CD4-positive, alpha-beta T cell treated with Interleukin-1 beta for 1 hour (primary cell): ENCODE data around the gene PTDSS2.
A peak's percentile ranks its signal among the peaks of the same experiment; 100 is the strongest.
"Not testable (repeated sequence)": the region's sequence is repeated elsewhere in the genome, so short reads cannot be mapped to it uniquely, and the experiment has no call there.

ENCODE experiments used
- DNase-seq, 2 donors: peaks; one replicate each; pipeline ENCODE4 v3.0.0-alpha.2; 2020 to 2022

Gene PTDSS2

GRCh38 chr11:414318-414857 lies 35.7 kb upstream of the PTDSS2 start:
- DNase-seq: no peak

DNA sequence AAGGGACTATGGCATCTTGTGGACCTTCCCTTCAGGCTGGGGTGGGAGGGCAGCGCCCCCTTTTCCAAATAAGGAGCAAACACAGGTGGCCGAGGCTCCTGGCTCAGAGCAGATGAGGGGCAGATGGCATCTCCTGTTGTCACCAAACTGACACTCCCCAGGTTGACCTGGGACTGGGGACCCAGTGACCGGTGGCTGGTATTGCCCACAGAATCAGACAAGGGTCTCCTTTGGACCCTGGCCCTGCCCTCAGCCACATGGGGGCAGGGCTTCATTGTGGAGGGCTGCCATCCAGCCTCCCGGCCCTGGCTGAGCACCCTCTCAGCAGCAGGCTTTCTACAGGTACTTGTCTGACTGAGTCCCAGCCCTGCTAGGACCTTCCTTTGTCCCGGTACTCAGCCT lies 34.4 kb upstream of the PTDSS2 start:
- DNase-seq: no peak

DNA sequence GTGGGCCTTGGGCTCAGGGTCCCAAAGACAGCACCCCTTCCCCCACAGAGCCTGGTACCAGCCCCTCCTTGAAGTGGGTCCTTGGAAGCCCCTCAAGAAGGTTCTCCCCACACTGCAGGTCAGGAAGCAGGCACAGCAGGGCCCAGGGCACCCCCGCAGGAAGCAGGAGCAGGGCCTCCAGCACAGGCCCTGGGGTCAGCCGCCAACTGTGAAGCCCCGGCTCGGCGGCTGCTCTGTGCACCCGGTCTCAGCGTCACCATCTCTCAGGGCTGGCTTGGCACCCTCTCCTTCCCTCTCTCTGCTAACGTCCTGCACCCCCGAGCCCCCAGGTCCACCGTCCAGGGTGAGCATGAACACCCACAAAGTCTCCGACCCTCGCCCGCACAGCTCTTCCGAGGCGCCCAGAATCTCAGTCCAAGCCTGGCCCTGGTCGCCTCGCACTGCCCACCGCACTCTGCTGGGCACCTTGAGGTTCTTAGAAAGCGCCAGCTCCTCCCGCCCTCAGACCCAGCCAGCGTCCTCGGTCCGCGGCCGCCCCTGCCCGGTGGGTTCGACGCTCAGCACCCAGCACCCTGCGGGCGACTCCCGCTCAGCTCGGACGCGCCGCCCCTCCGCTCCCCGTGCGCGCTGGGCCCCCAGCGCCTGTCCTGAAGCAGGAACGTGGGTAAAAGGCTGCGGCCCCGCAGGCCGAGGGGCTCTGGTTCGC lies 33.9 kb upstream of the PTDSS2 start:
- DNase-seq: no peak

DNA sequence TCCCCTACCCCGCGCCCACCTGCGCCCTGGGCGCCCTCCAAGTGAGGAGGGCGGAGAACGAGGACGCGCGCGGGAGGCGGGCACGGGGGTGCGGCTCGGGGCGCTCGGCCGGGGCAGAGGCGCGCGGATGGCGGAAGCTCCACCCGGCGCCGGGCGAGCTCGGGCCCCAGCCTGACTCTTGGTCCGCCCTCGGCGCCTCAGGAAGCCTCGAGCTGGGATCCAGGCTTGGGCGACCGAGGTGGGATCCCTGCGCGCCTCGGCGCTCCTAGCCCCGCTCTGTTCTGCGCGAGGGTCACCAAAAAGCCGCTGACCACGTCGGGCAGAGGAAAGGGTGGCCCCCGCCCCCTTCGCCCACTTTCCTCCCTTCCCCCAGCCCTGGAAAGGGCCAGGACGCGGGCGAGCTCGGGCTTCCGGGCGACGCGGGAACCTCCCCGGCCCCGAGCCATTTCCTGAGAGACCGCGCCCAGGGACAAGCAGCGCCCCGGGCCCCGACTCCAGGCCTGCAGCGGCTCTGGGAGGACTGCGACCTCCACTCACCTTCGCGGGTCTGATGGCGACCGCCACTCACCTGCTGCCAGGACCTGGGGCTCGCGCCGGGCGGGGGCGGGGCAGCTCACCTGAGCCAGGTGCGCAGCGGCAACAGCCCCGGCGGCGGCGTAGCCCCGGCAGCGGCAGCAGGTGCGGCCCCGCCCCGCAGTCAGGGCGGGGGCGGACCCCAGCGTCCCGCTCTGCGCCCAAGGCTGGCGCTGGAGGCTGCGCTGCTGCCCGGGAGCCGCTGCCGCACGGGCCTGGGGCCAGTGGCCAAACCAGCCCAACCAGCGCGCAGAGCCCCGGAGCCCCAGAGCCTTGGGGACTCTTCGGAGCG lies 33.1 kb upstream of the PTDSS2 start:
- peak; percentile 28 to 40 for DNase-seq

GRCh38 chr11:417652-418342 lies 32.3 kb upstream of the PTDSS2 start:
- DNase-seq: no peak

DNA sequence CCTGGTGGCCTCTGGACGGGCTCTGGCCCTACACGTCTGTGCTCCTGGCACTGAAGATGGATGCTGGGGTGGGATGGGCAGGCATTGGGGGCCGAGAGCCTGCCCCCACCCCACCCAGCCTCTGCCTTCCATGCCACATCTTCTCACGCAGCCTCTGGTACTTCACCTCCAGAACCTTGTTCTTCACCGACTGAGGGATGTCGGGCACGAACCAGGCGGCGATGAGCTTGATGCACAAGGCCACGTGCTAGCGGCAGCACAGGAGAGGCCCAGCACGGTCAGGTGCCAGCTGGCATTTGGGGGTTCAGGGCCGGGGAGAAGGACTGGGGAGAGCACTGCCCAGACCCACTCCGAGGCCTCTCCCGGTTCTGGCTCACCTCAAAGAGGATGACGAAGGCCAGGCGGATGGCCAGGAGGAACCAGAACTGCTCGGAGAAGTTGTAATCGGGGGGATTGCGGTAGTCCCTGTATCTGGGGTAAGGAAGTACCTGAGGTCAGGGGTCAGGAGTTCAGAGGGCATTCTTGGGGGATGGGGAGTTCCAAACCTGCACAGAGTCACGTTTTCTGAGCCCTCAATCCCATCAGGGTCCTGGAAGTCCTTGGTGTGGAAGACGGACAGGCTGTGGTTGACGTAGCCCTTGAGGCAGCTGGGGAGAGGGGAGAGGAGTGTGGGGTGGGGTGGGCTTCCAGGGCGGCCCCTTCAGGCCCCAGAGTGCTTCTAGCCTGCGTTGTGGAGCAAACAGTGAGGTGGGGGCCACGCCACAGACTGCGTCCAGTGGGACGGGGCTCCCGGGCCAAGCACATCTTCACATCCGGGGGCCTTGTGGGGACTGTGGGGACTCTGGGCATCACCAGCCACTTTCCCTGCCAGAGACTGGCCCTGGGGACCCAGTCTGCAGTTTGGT lies 31.5 kb upstream of the PTDSS2 start:
- no peak for DNase-seq

DNA sequence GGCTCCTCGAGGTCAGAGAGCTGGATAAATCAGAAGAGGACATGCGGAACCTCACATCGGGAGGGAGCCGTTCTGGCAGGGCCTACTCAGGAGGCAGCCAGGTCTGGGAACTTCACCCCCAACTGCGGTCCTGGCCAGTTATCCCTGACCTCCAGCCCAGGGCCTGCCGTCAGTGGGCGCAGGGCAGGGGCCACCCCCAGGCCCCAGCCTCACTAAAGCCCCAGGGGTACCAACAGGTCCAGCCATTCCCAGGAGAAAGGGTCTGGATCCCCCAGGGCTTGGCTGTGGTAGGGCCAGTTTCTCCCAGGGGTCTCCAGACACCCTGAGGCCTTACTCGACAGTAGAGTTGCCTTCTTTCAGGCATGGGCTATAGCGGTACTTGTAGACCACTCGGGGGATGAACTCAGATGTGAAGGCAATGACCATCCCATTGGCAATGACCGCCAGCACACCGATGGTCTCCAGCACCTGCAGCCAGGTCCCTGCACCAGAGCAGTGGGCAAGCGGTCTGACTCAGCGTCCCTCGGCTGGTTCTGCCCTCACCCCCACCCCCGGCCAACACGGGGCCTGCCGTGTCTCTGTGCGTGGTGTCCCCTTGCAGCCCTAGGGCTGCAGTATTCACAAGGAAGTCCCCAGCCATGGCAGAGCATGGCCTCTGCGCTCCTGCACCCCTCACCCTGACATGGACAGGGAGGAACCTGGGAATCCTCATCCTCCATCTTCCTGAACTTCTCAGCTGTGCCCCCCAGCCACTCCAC lies 30.7 kb upstream of the PTDSS2 start:
- DNase-seq: no peak

DNA sequence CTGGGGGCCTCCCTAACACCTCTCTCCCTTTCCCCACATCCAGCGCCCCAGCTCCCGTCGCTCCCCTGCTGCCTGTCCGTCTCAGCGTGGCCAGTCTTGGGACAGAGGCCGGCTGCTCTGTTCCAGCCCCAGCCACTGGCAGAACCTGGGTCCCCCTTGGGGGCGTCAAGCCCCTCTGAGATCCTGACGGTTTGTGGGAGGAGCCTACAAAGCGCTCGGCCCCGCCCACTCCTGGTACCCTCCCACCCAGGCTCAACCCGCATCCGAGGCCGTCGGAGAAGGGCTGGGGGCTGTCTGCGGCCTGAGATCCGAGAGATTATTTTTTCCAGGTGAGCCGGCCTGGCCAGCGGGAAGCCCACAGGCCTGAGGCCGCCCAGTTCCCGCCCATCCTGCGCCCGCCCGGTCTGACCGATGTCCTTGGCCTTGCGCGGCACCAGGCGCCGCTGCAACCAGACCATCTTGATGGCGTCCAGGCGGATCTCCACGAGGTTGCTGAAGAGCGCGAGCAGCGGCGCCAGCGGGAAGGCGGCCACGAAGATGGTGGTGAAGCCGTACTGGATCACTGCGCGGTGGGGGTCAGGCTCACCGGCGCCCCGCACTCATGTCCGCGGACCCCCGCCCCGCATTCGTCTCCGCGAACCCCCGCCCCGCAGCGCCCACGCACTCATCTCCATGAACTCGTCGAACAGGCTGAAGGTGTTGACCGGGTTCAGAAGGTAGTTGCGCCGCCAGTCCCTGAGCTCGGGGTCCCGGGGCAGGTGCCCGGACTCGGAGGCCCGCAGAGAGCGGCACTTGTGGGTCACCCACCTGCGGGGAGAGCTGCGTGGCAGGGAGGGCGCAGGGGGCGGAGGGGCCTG lies 29.8 kb upstream of the PTDSS2 start:
- DNase-seq: no peak

DNA sequence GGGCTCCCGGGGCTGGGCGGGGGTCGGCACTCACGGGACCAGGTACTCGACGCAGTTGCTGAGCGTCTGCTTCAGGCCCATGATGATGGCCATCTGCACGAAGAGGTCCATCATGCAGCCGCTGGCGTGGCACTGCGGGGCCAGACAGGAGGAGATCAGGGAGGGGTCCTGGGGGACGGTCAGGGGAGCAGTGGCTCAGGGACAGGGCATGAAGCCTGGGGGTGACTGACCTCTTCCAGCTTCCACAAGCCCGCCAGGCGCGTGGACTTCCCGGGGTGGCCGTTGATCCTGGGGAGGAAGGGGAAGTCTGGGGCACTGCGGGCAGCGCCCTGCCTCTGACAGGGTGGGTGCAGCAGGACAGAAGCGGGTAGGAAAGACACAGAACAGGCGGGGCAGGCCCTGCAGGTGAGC lies 29.2 kb upstream of the PTDSS2 start:
- no peak for DNase-seq

GRCh38 chr11:422249-422656 lies 27.8 kb upstream of the PTDSS2 start:
- no peak for DNase-seq

DNA sequence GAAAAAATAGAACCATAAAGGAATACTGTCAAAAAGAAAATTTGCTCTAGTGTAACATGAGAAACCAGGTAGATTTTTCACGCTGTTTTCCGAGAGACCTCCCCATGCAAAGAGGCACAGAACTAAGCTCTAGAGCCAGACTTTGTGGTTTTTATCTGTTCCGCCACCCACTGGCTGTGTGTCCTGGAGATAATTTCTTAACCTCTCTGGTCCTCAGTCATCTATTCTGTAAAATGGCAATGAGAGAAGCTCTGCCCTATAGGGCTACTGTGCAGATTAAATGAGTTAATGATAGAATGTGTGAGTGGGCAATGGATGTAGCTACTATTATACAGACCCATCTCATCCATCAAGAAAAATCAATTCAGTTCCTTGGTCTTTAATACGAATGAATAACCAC lies 25.8 kb upstream of the PTDSS2 start:
- DNase-seq: no peak

GRCh38 chr11:424766-425165 lies 25.3 kb upstream of the PTDSS2 start:
- not testable (repeated sequence) for DNase-seq

- DNase-seq: no peak
Measured at GRCh38 chr11:425301-425700, 24.8 kb upstream of the PTDSS2 start.

DNA sequence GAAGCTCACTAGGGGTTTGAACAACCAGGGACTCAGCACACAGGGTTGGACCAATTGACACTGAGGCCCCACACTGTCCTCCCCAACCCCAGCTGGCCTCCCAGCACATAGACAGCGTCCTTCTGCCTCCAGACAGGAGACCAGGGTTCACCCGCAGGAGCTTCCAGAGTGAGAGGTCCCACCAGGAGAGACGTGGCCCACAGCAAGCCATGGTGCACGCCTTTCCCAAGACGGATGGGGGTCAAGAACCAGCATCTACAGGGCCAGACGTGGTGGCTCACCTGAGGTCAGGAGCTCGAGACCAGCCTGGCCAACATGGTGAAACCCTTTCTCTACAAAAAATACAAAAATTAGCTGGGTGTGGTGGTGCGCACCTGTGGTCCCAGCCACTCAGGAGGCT lies 23.2 kb upstream of the PTDSS2 start:
- no peak for DNase-seq

DNA sequence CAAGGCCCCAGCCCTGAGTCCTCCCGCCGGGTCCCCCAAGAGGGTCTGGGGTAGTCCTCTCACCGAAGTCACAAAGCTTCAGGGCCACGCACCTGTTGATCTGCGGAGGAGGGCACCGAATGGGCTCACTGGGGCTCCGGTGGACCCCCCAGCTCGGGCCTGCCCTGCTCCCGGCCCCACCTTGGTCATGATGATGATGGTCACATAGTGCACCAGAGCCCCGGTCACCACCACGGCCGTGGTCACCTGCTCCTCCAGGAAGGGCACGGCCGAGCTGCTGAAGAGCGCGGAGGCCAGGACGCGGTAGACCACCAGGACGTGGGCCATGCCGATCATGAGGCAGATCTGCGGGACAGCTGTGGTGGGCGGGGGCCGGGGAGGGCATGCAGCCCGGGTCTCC lies 21.8 kb upstream of the PTDSS2 start:
- no peak for DNase-seq

- DNase-seq: no peak
Measured at GRCh38 chr11:429391-429790, 20.7 kb upstream of the PTDSS2 start.

- no peak for DNase-seq
Measured at GRCh38 chr11:429931-430456, 20.1 kb upstream of the PTDSS2 start.

DNA sequence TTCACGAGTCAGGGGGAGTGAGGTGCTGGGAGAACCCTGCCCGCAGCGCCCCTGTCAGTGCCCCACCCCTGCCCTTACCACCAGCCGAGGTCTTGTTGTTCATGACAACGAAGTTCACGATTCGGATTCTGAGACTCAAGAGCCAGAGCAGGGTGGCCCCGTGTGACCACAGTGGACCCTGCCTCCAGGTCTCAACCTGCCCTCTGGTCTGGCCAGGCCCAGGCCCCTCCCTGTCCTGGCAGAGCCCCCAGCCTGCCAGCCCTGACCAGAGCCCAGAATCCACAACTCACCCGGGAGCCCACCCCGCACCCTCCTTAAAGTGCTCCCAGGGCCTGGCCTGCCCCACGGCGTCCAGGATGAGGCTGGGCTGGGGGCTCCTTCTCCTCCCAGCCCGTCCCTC lies 18.2 kb upstream of the PTDSS2 start:
- no peak for DNase-seq

DNA sequence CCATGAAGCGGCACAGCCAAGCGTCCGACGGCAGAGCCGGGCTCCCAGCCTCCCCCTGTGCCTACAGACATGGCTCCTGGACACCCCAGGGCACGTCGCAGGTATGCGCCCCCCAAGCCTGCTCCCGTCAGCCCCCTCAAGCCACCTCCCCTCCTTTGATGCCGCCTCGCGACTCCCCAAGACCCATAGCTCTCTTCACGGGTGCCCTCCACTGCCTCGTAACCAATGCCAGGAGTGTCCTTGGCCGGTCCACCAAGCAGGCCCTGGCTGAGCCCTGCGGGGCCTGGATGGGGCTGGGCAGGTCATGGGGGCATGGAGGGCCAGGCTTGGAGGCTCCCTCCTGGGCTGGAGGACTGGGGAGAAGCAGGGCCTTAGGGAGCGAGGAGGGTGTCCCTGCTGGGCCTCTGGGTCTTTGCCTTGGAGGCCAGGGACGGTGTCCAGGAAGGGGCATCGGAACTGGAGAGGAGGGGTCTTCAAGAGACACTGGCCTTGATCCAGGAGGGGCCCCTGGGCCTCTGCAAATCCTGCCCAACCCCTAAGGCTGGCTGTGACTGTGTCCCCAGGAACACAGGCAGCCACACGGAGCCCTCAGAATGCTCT lies 17.5 kb upstream of the PTDSS2 start:
- no peak for DNase-seq

DNA sequence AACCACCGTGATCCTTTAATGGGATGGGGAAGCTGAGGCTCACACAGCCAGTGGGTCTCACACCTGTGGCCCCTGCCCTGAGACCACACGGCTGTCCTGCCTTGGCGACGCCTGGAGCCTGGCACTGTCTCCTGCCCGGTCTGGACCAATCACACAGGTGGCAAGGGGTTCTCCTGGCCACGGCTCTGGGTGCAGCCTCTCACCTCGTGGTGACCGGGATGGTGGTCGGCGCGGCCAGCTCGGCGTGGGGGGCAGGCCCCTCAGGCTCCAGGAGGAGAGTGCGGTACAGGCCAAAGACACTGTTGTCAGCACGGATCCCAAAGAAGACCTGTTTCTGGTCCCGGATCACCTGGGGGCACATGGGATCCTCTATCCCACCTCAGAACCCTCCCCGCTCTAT lies 17.0 kb upstream of the PTDSS2 start:
- DNase-seq: no peak
